K562 (cell line): ENCODE measurements around the gene AIRE.

Source experiments
- CREB1 ChIP-seq, 2 experiments: sonication (generic) in 1 of 2; formaldehyde crosslinking in 1 of 2; IDR thresholded peaks; 2 replicates each; pipeline versions ENCODE4 v1.6.1 to v1.8.0; 2012 to 2022; ENCODE audit warnings: inconsistent platforms in 1 of 2, mild to moderate bottlenecking in 1 of 2, missing genetic modification reagents in 1 of 2, moderate library complexity in 1 of 2
- CTCF ChIP-seq, 3 experiments: IDR thresholded peaks in 2 of 3; conservative IDR thresholded peaks in 1 of 3; 2 replicates each; pipeline ENCODE4 v1.5.1; 2011 to 2012; ENCODE audit warnings: low read length in 3 of 3, mild to moderate bottlenecking in 3 of 3, control low read depth in 2 of 3, improper control_type of control experiment in 1 of 3, inconsistent platforms in 1 of 3, low read depth in 1 of 3, mixed read lengths in 1 of 3, moderate library complexity in 1 of 3; ENCODE audit not compliant: insufficient read depth in 2 of 3
- DNMT1 ChIP-seq: fragments of 450-650 bp; IDR thresholded peaks from 2 replicates; pipeline ENCODE4 v1.6.1; 2016; ENCODE audit warnings: antibody characterized with exemption, mild to moderate bottlenecking
- FOXJ3 ChIP-seq: sonication (generic); formaldehyde crosslinking; IDR thresholded peaks from 2 replicates; pipeline ENCODE4 v1.4.0; 2020; ENCODE audit warnings: mild to moderate bottlenecking, missing genetic modification reagents
- HNRNPUL1 ChIP-seq: fragments of 200-400 bp; formaldehyde crosslinking; IDR thresholded peaks from 2 replicates; pipeline ENCODE4 v1.6.1; 2017; ENCODE audit warnings: low read length
- NONO ChIP-seq, 2 experiments: fragments of 200-400 bp in 1 of 2; fragments of 450-650 bp in 1 of 2; formaldehyde crosslinking in 1 of 2; IDR thresholded peaks; 2 replicates each; pipeline ENCODE4 v1.6.1; 2017; ENCODE audit warnings: low read depth in 2 of 2, mild to moderate bottlenecking in 2 of 2, moderate library complexity in 2 of 2, low read length in 1 of 2
- PTTG1 ChIP-seq: fragments of 450-650 bp; IDR thresholded peaks from 2 replicates; pipeline ENCODE4 v1.6.1; 2016; ENCODE audit warnings: low read depth, mild to moderate bottlenecking, missing genetic modification characterization, missing compliant biosample characterization
- REST ChIP-seq, 2 experiments: fragments of 450-650 bp; formaldehyde crosslinking in 1 of 2; IDR thresholded peaks; 2 replicates each; pipeline versions ENCODE4 v1.4.0 to v1.6.1; 2014 to 2020; ENCODE audit warnings: mild to moderate bottlenecking in 2 of 2, borderline replicate concordance in 1 of 2, low read depth in 1 of 2
- SMC3 ChIP-seq: conservative IDR thresholded peaks from 2 replicates; pipeline ENCODE4 v1.6.1; 2011; ENCODE audit warnings: low read depth, low read length, improper control_type of control experiment; ENCODE audit not compliant: insufficient read depth
- ZBTB11 ChIP-seq, 3 experiments: fragments of 200-800 bp in 1 of 3; fragments of 250-450 bp in 1 of 3; fragments of 450-650 bp in 1 of 3; sonication (Bioruptor Pico) in 1 of 3; sonication (Bioruptor generic) in 1 of 3; formaldehyde crosslinking in 1 of 3; IDR thresholded peaks; 2 replicates each; pipeline versions ENCODE4 v1.6.1 to v1.8.0; 2016 to 2022; ENCODE audit warnings: mild to moderate bottlenecking in 2 of 3, missing genetic modification characterization in 2 of 3, missing compliant biosample characterization in 1 of 3, moderate library complexity in 1 of 3

DNA sequence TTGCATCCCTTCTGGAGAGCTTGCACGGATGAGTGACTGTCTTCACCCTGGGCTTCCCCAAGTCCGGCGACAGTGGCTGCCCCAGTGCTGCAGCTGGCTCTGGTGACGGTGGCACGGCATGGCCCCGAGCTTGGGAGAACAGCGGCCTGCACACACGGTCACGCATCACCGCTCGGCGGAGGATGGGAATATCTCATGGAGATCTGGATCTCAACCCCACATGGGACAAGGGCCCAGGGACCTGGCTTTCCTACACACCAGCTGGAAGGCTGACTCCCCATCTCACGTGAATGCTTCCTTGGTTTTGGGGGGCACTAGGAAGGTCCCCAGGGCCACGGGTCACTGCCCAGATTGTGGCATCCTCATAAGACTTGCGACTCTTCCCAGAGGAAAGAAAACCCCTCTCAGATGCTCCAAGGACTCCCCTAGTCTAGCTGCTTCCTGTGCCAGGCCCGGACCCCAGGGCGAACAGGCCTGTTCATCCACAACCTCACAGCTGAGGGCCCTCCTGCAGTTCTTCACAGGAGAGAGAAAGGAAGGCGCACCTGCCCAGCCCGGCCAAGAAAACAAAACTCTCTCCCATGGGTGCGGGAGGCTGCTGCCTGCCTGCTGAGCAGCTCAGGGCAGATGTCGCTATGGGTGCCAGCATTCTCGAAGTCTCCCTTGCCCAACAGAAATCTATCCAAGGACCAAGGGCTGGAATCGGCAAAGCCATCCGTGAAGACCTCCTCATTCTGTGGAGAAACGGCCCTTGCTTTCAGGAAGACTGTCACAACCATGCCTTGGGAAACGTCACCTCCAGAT lies 43.6 kb downstream of the AIRE start:
- TF ChIP-seq HNRNPUL1 (no peak), ZBTB11 (CRISPR knock-in tag; IDR thresholded peaks at IDR 0.05) (no peak), CTCF (IDR thresholded peaks at IDR 0.05 in 2 of 3, conservative IDR thresholded peaks at IDR 0.05 in 1 of 3; ENCODE audit: insufficient read depth in 2 of 3, low read depth in 1 of 3, low read length in 3 of 3) (no peak), SMC3 (no peak), FOXJ3 (no peak), DNMT1 (no peak), NONO (IDR thresholded peaks at IDR 0.05; ENCODE audit: low read depth in 2 of 2, low read length in 1 of 2) (no peak), PTTG1 (tag) (no peak), CREB1 (IDR thresholded peaks at IDR 0.05) (no peak), CREB1 (CRISPR knock-in tag; IDR thresholded peaks at IDR 0.05) (no peak), REST (IDR thresholded peaks at IDR 0.05; ENCODE audit: borderline replicate concordance) (no peak), REST (CRISPR knock-in tag; IDR thresholded peaks at IDR 0.05; ENCODE audit: low read depth) (no peak)
